SK-N-MC (cell line): Measurements from ENCODE around the gene KIFBP.
"Not testable (repeated sequence)": the region's sequence is repeated elsewhere in the genome, so short reads cannot be mapped to it uniquely, and the experiment has no call there.

ENCODE experiments used
- EZH2 ChIP-seq: fragments of 200-600 bp; sonication (generic); IDR thresholded peaks from one replicate; pipeline ENCODE4 v1.6.1; 2017; ENCODE audit warnings: antibody characterized with exemption
- POLR2AphosphoS5 ChIP-seq: IDR thresholded peaks from 2 replicates; pipeline ENCODE4 v1.6.1; 2012; ENCODE audit warnings: mild to moderate bottlenecking, low read depth, low read length, borderline replicate concordance

- not testable (repeated sequence) for TF ChIP-seq EZH2, POLR2AphosphoS5
Observed at GRCh38 chr10:68940917-68941316, 47.7 kb upstream of the KIFBP start.
